ENCODE results near the gene PHLPP1. TPM values are rescaled to one million over a fixed set of nuclear protein-coding genes. Genes with fewer than 3 reads are reported as not detected.

The PHLPP1 gene
- total RNA-seq, 1 donor from 2014 or later: 18.0 TPM

- DNase-seq (ENCODE audit: low spot score, unreplicated experiment): no peak
- H3K27me3 Mint-ChIP-seq: no peaks in the 10 kb centered on the region
- peak overlapping the region; percentile 33 for H3K27ac Mint-ChIP-seq
- H3K9me3 Mint-ChIP-seq (ENCODE audit: low read depth): no peaks in the 10 kb centered on the region
- no peak for TF ChIP-seq CTCF (IDR thresholded peaks at IDR 0.05; ENCODE audit: unreplicated experiment)
- H3K4me3 Mint-ChIP-seq (ENCODE audit: low read depth): no peak overlapping the region
- no peaks in the 10 kb centered on the region for H3K4me1 Mint-ChIP-seq (ENCODE audit: low read depth)
- peaks cover 7% of the 10 kb centered on the region for H3K36me3 Mint-ChIP-seq (ENCODE audit: insufficient read depth)
Measured at GRCh38 chr18:62978251-62979049, 263.1 kb downstream of the PHLPP1 start.

- Mint-ChIP-seq H3K4me3 (ENCODE audit: low read depth) (no peak overlapping the region), H3K9me3 (ENCODE audit: low read depth) (no peaks in the 10 kb centered on the region), H3K27me3 (no peaks in the 10 kb centered on the region), H3K4me1 (ENCODE audit: low read depth) (no peaks in the 10 kb centered on the region), H3K27ac (peak overlapping the region; percentile 33), H3K36me3 (ENCODE audit: insufficient read depth) (peaks cover 7% of the 10 kb centered on the region)
- DNase-seq (ENCODE audit: low spot score, unreplicated experiment): no peak
- TF ChIP-seq CTCF (IDR thresholded peaks at IDR 0.05; ENCODE audit: unreplicated experiment): no peak
Measured at GRCh38 chr18:62979176-62979575, 263.8 kb downstream of the PHLPP1 start.

- no peak overlapping the region for H3K4me3 Mint-ChIP-seq (ENCODE audit: low read depth)
- H3K36me3 Mint-ChIP-seq (ENCODE audit: insufficient read depth): peaks cover 6% of the 10 kb centered on the region
- no peaks in the 10 kb centered on the region for H3K9me3 Mint-ChIP-seq (ENCODE audit: low read depth)
- H3K27ac Mint-ChIP-seq: no peak overlapping the region
- no peaks in the 10 kb centered on the region for H3K4me1 Mint-ChIP-seq (ENCODE audit: low read depth)
- DNase-seq (ENCODE audit: low spot score, unreplicated experiment): no peak
- no peak for TF ChIP-seq CTCF (IDR thresholded peaks at IDR 0.05; ENCODE audit: unreplicated experiment)
- H3K27me3 Mint-ChIP-seq: no peaks in the 10 kb centered on the region
Measured at GRCh38 chr18:62979900-62980299, 264.6 kb downstream of the PHLPP1 start.

- TF ChIP-seq CTCF (IDR thresholded peaks at IDR 0.05; ENCODE audit: unreplicated experiment): no peak
- no peaks in the 10 kb centered on the region for H3K27me3 Mint-ChIP-seq
- H3K4me3 Mint-ChIP-seq (ENCODE audit: low read depth): no peak overlapping the region
- H3K9me3 Mint-ChIP-seq (ENCODE audit: low read depth): no peaks in the 10 kb centered on the region
- H3K4me1 Mint-ChIP-seq (ENCODE audit: low read depth): no peaks in the 10 kb centered on the region
- H3K36me3 Mint-ChIP-seq (ENCODE audit: insufficient read depth): peaks cover 4% of the 10 kb centered on the region
- DNase-seq (ENCODE audit: low spot score, unreplicated experiment): no peak
- no peak overlapping the region for H3K27ac Mint-ChIP-seq
Measured at GRCh38 chr18:62981566-62981965, 266.2 kb downstream of the PHLPP1 start.

- Mint-ChIP-seq H3K4me3 (ENCODE audit: low read depth) (no peak overlapping the region), H3K4me1 (ENCODE audit: low read depth) (no peaks in the 10 kb centered on the region), H3K9me3 (ENCODE audit: low read depth) (no peaks in the 10 kb centered on the region), H3K27ac (no peak overlapping the region), H3K27me3 (no peaks in the 10 kb centered on the region), H3K36me3 (ENCODE audit: insufficient read depth) (peaks cover 4% of the 10 kb centered on the region)
- peak; percentile 46 for DNase-seq (ENCODE audit: low spot score, unreplicated experiment)
- peak; percentile 91 for TF ChIP-seq CTCF (IDR thresholded peaks at IDR 0.05; ENCODE audit: unreplicated experiment)
Measured at GRCh38 chr18:62982600-62983251, 267.4 kb downstream of the PHLPP1 start.
